ENCODE data around the gene EFCAB6. TPM values are rescaled to one million over a fixed set of nuclear protein-coding genes. Genes with fewer than 3 reads are reported as not detected.

Gene EFCAB6
- polyA plus RNA-seq, 3 donors, result not detected

DNA sequence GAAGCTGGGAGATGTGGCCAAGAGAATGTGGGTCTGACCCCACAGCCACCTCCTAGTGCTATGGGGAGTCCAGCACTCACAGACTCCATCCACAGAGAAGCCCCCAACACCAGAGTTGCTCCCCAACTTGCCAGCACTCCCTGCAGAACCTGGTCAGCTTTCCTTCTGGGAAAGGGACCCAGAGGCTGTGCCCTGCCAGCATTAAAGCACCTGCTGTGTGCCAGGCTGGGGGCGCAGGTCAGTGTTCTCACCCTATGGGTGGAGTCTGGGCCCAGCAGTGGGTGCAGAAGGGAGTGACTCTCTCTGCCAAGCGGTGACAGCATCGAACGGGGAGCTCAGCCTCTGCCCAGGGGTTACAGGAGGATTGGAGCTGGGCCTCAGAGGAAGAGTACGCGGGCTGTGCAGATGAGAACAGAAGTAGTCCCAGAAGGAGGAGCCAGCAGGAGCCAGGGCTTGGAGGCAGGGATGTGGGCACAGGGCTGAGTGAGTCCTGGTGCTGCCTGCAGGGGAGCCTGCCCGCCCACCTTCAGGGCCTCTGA lies 285.9 kb downstream of the EFCAB6 start:
- Histone ChIP-seq H3K27me3 (ENCODE audit: control insufficient read depth in 2 of 2, insufficient read depth in 2 of 2, low read length in 2 of 2) (no peaks in the 10 kb centered on the region), H3K4me3 (replicated peaks in 1 of 3; ENCODE audit: low read depth in 2 of 3, low read length in 3 of 3) (no peak overlapping the region), H3K9me3 (replicated peaks in 1 of 2; ENCODE audit: control insufficient read depth in 1 of 2, insufficient read depth in 1 of 2, low read length in 2 of 2) (no peaks in the 10 kb centered on the region), H3K79me2 (ENCODE audit: insufficient read depth, low read length) (no peaks in the 10 kb centered on the region), H3K36me3 (replicated peaks in 1 of 2; ENCODE audit: control insufficient read depth in 1 of 2, insufficient read depth in 2 of 2, low read length in 2 of 2) (no peaks in the 10 kb centered on the region), H3K4me1 (ENCODE audit: control insufficient read depth in 1 of 2, insufficient read depth in 2 of 2, low read length in 2 of 2) (no peaks in the 10 kb centered on the region), H4K20me1 (ENCODE audit: insufficient read depth, low read length) (no peaks in the 10 kb centered on the region), H3K9ac (ENCODE audit: insufficient read depth, low read length, poor library complexity, severe bottlenecking) (no peak overlapping the region), H3K27ac (ENCODE audit: low read depth in 1 of 2, low read length in 2 of 2) (no peak overlapping the region), H2AFZ (ENCODE audit: insufficient read depth, low read depth, low read length, poor library complexity, severe bottlenecking) (no peak overlapping the region), H3K4me2 (replicated peaks; ENCODE audit: extremely low read depth, low read length, poor library complexity, severe bottlenecking) (no peak overlapping the region)
- Mint-ChIP-seq H3K27me3 (ENCODE audit: low read depth in 3 of 3) (peaks cover 0 to 2% (median 0%) of the 10 kb centered on the region in 3 donors), H3K9me3 (peaks cover 0 to 2% (median 0%) of the 10 kb centered on the region in 7 donors), H3K4me3 (no peak overlapping the region), H3K27ac (no peak overlapping the region), H3K36me3 (no peaks in the 10 kb centered on the region), H3K4me1 (no peaks in the 10 kb centered on the region)
- 94% methylated on average over 7 of the region's 7 CpGs for WGBS (ENCODE audit: insufficient coverage)
- no peak for TF ChIP-seq CTCF (IDR thresholded peaks at IDR 0.05)
- DNase-seq, result no peak
- intact Hi-C loops (cut with micrococcal nuclease), result no loop called here

DNA sequence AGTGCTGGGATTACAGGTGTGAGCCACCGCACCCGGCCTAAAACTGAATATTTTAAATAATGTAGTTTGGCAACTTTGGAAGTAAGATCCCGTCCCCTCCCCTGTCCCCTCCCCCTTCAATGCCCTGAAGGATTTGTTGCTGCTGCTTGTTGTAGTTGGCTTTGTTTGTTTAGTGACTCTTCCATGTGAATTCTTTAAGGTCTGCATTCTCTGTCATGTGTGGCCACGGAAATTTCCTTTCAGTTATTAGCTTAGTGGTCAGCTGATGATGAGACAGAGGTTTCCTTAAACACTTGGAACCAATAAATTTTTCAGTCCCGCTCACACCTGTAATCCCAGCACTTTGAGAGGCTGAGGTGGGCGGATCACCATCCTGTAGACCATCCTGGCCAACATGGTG lies 290.4 kb downstream of the EFCAB6 start:
- no peak for TF ChIP-seq CTCF (IDR thresholded peaks at IDR 0.05)
- no peaks in the 10 kb centered on the region for H3K4me1 ChIP-seq (ENCODE audit: control insufficient read depth in 1 of 2, insufficient read depth in 2 of 2, low read length in 2 of 2)
- H2AFZ ChIP-seq (ENCODE audit: insufficient read depth, low read depth, low read length, poor library complexity, severe bottlenecking), result no peak overlapping the region
- no peak overlapping the region for H3K27ac ChIP-seq (ENCODE audit: low read depth in 1 of 2, low read length in 2 of 2)
- WGBS (ENCODE audit: insufficient coverage), result 100% methylated on average over 1 of the region's 6 CpGs
- H4K20me1 ChIP-seq (ENCODE audit: insufficient read depth, low read length), result no peaks in the 10 kb centered on the region
- H3K9ac ChIP-seq (ENCODE audit: insufficient read depth, low read length, poor library complexity, severe bottlenecking), result no peak overlapping the region
- no peak overlapping the region for H3K4me2 ChIP-seq (replicated peaks; ENCODE audit: extremely low read depth, low read length, poor library complexity, severe bottlenecking)
- peaks cover 0 to 4% (median 3%) of the 10 kb centered on the region in 3 donors for H3K27me3 Mint-ChIP-seq (ENCODE audit: low read depth in 3 of 3)
- no peak overlapping the region for H3K4me3 Mint-ChIP-seq
- H3K36me3 Mint-ChIP-seq, result no peaks in the 10 kb centered on the region
- no peaks in the 10 kb centered on the region for H3K36me3 ChIP-seq (replicated peaks in 1 of 2; ENCODE audit: control insufficient read depth in 1 of 2, insufficient read depth in 2 of 2, low read length in 2 of 2)
- no peak overlapping the region for H3K4me3 ChIP-seq (replicated peaks in 1 of 3; ENCODE audit: low read depth in 2 of 3, low read length in 3 of 3)
- H3K4me1 Mint-ChIP-seq, result no peaks in the 10 kb centered on the region
- H3K9me3 ChIP-seq (replicated peaks in 1 of 2; ENCODE audit: control insufficient read depth in 1 of 2, insufficient read depth in 1 of 2, low read length in 2 of 2), result no peaks in the 10 kb centered on the region
- H3K27ac Mint-ChIP-seq, result peak overlapping the region in 1 of 7 donors; percentile 8
- DNase-seq, result no peak
- H3K79me2 ChIP-seq (ENCODE audit: insufficient read depth, low read length), result no peaks in the 10 kb centered on the region
- intact Hi-C loops (cut with micrococcal nuclease), result no loop called here
- peaks cover 0 to 2% (median 0%) of the 10 kb centered on the region in 7 donors for H3K9me3 Mint-ChIP-seq
- no peaks in the 10 kb centered on the region for H3K27me3 ChIP-seq (ENCODE audit: control insufficient read depth in 2 of 2, insufficient read depth in 2 of 2, low read length in 2 of 2)

Measured in CD14-positive monocyte (primary cell).